Hippocampal formation (tissue), 2 donors: Measurements from ENCODE around the gene PANX1.

ENCODE experiments used
- DNase-seq, 2 donors: peaks; one replicate each; lab custom pipeline; 2025; lab: John Stamatoyannopoulos, UW

The PANX1 gene

GRCh38 chr11:94129512-94130297, 1.1 kb downstream of the PANX1 start:
- no peak for DNase-seq

GRCh38 chr11:94130298-94131046, 1.8 kb downstream of the PANX1 start:
- DNase-seq: no peak

GRCh38 chr11:94131047-94131717, 2.5 kb downstream of the PANX1 start:
- no peak for DNase-seq

- no peak for DNase-seq
Observed at GRCh38 chr11:94131718-94132115, 3.1 kb downstream of the PANX1 start.

GRCh38 chr11:94132152-94132558, 3.5 kb downstream of the PANX1 start:
- DNase-seq: no peak

GRCh38 chr11:94132823-94133408, 4.3 kb downstream of the PANX1 start:
- no peak for DNase-seq

- no peak for DNase-seq
Observed at GRCh38 chr11:94133752-94134151, 5.1 kb downstream of the PANX1 start.

- peak in 1 of 2 donors; percentile 30 for DNase-seq
Observed at GRCh38 chr11:94134651-94135512, 6.2 kb downstream of the PANX1 start.

GRCh38 chr11:94139416-94139815, 10.8 kb downstream of the PANX1 start:
- no peak for DNase-seq

GRCh38 chr11:94140154-94140655, 11.6 kb downstream of the PANX1 start:
- DNase-seq: no peak

- no peak for DNase-seq
Observed at GRCh38 chr11:94141511-94142307, 13.1 kb downstream of the PANX1 start.

- DNase-seq: peak in 1 of 2 donors; percentile 83
Observed at GRCh38 chr11:94142308-94143281, 14.0 kb downstream of the PANX1 start.

- DNase-seq: no peak
Observed at GRCh38 chr11:94144216-94144615, 15.6 kb downstream of the PANX1 start.

- DNase-seq: no peak
Observed at GRCh38 chr11:94144664-94145063, 16.0 kb downstream of the PANX1 start.

GRCh38 chr11:94145431-94145830, 16.8 kb downstream of the PANX1 start:
- no peak for DNase-seq

- no peak for DNase-seq
Observed at GRCh38 chr11:94145916-94146315, 17.3 kb downstream of the PANX1 start.

GRCh38 chr11:94147433-94147845, 18.8 kb downstream of the PANX1 start:
- DNase-seq: no peak

- no peak for DNase-seq
Observed at GRCh38 chr11:94148189-94148588, 19.5 kb downstream of the PANX1 start.

- DNase-seq: no peak
Observed at GRCh38 chr11:94149431-94150017, 20.9 kb downstream of the PANX1 start.
